Vagina (tissue), 2 donors: Measurements from ENCODE around the gene COASY. TPM values are rescaled to one million over a fixed set of nuclear protein-coding genes. Genes with fewer than 3 reads are reported as not detected.
"Not testable (repeated sequence)": the region's sequence is repeated elsewhere in the genome, so short reads cannot be mapped to it uniquely, and the experiment has no call there.

Experiments
- DNase-seq, 2 donors: peaks; one replicate each; pipeline ENCODE4 v3.0.0-alpha.2; 2017; ENCODE audit errors: extremely low spot score in 2 of 2
- H3K27ac ChIP-seq: fragments of 200-600 bp; sonication (generic); one replicate; pipeline ENCODE4 v1.5.1; 2019
- H3K27me3 ChIP-seq: fragments of 200-600 bp; sonication (generic); one replicate; pipeline ENCODE4 v1.5.1; 2019
- H3K36me3 ChIP-seq, 2 donors: fragments of 200-600 bp; sonication (generic); one replicate each; pipeline ENCODE4 v1.5.1; 2017 to 2019
- H3K4me1 ChIP-seq: fragments of 200-600 bp; sonication (generic); one replicate; pipeline ENCODE4 v1.5.1; 2019
- H3K4me3 ChIP-seq, 2 donors: fragments of 200-600 bp; sonication (generic); 1 replicate in 1 of 2; 2 replicates in 1 of 2; pipeline ENCODE4 v1.5.1; 2016 to 2019
- H3K9me3 ChIP-seq: fragments of 200-600 bp; sonication (generic); one replicate; pipeline ENCODE4 v1.5.1; 2019
- POLR2A ChIP-seq, 2 donors: fragments of 450-650 bp; IDR thresholded peaks; one replicate each; pipeline ENCODE4 v1.6.1; 2017; ENCODE audit warnings: antibody characterized with exemption in 2 of 2, mild to moderate bottlenecking in 2 of 2, moderate library complexity in 2 of 2
- POLR2AphosphoS5 ChIP-seq, 2 donors: sonication (generic); formaldehyde crosslinking; IDR thresholded peaks; one replicate each; pipeline ENCODE4 v1.9.0; 2017; ENCODE audit warnings: antibody characterized with exemption in 2 of 2, mild to moderate bottlenecking in 2 of 2, low read depth in 1 of 2; ENCODE audit not compliant: insufficient read depth in 1 of 2
- intact Hi-C: fragments of 100-400 bp; cut with DNase I; formaldehyde crosslinking; loops from one replicate; pipeline ENCODE4 v1.15.1; 2023
- total RNA-seq: library from RNA; depleted of rRNA; stranded (reverse); fragments of >200 nt; gene quantifications from one replicate; pipeline ENCODE4 v1.2.3, GENCODE V29; 2016
- TF ChIP-seq, protein P1 (sequence below), 3 experiments: fragments of 450-650 bp in 2 of 3; fragments of 200-600 bp in 1 of 3; sonication (generic) in 1 of 3; IDR thresholded peaks; one replicate each; pipeline ENCODE4 v1.5.1; 2017 to 2019; ENCODE audit warnings: antibody characterized with exemption in 3 of 3, mild to moderate bottlenecking in 2 of 3, moderate library complexity in 2 of 3

COASY gene
- total RNA-seq, 1 donor from 2014 or later, result 24.8 TPM

DNA sequence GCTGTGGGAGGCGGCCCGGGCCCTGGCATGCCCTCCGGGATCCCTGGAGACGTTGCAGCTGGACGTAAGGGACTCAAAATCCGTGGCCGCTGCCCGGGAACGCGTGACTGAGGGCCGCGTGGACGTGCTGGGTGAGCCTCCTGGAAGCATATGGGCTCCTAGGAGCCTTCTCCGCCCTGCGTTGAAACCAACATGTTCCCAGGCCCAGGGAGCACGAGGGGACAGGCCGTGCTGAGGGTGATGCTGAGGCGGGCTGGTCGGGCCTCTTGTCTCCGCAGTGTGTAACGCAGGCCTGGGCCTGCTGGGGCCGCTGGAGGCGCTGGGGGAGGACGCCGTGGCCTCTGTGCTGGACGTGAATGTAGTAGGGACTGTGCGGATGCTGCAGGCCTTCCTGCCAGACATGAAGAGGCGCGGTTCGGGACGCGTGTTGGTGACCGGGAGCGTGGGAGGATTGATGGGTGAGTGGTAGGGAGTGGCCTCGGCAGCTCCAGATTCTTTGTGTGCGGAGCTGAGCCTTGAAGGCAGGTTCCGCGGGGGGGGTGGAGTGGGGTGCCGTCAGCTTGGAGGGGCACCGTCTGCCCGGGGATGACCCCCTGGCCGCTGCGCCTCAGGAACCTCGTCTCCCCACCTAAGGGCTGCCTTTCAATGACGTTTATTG is 8.7 kb upstream of the COASY start:
- peak in 1 of 2 donors; percentile 81 for DNase-seq
- H3K4me3 ChIP-seq, result peak overlapping the region; percentile 72 to 76
- intact Hi-C loops, result no loop called here
- peaks cover 38% of the 10 kb centered on the region for H3K4me1 ChIP-seq
- H3K36me3 ChIP-seq, result no peaks in the 10 kb centered on the region
- TF ChIP-seq, protein P1, sequence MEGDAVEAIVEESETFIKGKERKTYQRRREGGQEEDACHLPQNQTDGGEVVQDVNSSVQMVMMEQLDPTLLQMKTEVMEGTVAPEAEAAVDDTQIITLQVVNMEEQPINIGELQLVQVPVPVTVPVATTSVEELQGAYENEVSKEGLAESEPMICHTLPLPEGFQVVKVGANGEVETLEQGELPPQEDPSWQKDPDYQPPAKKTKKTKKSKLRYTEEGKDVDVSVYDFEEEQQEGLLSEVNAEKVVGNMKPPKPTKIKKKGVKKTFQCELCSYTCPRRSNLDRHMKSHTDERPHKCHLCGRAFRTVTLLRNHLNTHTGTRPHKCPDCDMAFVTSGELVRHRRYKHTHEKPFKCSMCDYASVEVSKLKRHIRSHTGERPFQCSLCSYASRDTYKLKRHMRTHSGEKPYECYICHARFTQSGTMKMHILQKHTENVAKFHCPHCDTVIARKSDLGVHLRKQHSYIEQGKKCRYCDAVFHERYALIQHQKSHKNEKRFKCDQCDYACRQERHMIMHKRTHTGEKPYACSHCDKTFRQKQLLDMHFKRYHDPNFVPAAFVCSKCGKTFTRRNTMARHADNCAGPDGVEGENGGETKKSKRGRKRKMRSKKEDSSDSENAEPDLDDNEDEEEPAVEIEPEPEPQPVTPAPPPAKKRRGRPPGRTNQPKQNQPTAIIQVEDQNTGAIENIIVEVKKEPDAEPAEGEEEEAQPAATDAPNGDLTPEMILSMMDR (IDR thresholded peaks at IDR 0.05), result no peak
- H3K27me3 ChIP-seq, result no peaks in the 10 kb centered on the region
- H3K27ac ChIP-seq, result peak overlapping the region; percentile 74
- no peaks in the 10 kb centered on the region for H3K9me3 ChIP-seq

DNA sequence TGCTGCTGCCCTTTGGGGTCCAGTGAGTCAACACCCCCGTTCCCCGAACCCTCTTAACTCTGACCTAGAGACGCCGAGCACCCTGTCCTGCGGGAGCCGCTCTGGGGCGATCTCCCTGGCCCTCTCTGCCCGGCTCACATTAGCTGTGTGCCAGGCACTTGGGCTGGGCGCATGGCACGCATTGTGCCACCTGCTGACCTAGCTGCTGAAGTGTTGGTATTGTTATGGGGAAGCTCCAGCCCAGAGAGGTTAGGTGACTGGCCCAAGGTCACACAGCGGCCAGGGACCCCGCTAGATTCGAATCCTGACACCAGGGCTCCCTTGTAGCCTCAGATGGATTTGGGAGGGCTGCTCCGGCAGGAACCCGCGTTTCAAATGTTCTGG is 8.1 kb upstream of the COASY start:
- peak in 1 of 2 donors; percentile 83 for DNase-seq
- no peaks in the 10 kb centered on the region for H3K9me3 ChIP-seq
- H3K27me3 ChIP-seq, result no peaks in the 10 kb centered on the region
- peak overlapping the region; percentile 74 for H3K27ac ChIP-seq
- intact Hi-C loops, result no loop called here
- H3K36me3 ChIP-seq, result no peaks in the 10 kb centered on the region
- TF ChIP-seq, protein P1 (IDR thresholded peaks at IDR 0.05), result no peak
- TF ChIP-seq POLR2AphosphoS5 (IDR thresholded peaks at IDR 0.05; ENCODE audit: insufficient read depth in 1 of 2, low read depth in 1 of 2) (no peak), POLR2A (IDR thresholded peaks at IDR 0.05) (no peak)
- peaks cover 32% of the 10 kb centered on the region for H3K4me1 ChIP-seq
- H3K4me3 ChIP-seq, result peak overlapping the region; percentile 72 to 76

DNA sequence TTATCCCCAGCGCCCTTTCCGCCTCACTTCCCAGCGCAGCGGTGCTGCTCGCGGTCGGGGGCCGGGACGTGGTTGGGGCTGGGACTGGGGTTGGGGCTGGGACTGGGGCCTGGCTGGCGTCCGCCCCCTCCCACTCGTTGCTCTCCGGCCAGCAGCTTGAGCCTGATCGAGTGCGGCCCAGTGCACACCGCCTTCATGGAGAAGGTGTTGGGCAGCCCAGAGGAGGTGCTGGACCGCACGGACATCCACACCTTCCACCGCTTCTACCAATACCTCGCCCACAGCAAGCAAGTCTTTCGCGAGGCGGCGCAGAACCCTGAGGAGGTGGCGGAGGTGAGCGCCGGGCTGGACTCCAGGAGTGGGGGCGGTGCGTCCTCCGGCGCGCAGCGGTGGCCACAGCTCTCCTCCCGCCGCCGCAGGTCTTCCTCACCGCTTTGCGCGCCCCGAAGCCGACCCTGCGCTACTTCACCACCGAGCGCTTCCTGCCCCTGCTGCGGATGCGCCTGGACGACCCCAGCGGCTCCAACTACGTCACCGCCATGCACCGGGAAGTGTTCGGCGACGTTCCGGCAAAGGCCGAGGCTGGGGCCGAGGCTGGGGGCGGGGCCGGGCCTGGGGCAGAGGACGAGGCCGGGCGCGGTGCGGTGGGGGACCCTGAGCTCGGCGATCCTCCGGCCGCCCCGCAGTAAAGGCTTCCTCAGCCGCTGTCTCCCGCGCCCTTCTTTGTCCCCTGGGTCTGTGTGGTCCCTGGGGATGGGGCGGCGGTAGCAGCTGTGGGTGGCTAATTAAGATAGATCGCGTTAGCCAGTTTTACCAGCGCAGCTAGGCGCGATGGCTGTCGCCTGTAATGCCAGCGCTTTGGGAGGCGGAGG is 7.5 kb upstream of the COASY start:
- peaks cover 29% of the 10 kb centered on the region for H3K4me1 ChIP-seq
- TF ChIP-seq POLR2AphosphoS5 (IDR thresholded peaks at IDR 0.05; ENCODE audit: insufficient read depth in 1 of 2, low read depth in 1 of 2), result peak; percentile 64 to 94
- TF ChIP-seq POLR2A (IDR thresholded peaks at IDR 0.05), result peak in 1 of 2 donors; percentile 65
- TF ChIP-seq, protein P1 (IDR thresholded peaks at IDR 0.05), result peak in 1 of 3 experiments; percentile 16
- intact Hi-C loops, result no loop called here
- H3K36me3 ChIP-seq, result no peaks in the 10 kb centered on the region
- H3K27ac ChIP-seq, result peak overlapping the region; percentile 74
- peak overlapping the region; percentile 72 to 76 for H3K4me3 ChIP-seq
- DNase-seq, result peak in 1 of 2 donors; percentile 87
- no peaks in the 10 kb centered on the region for H3K9me3 ChIP-seq
- H3K27me3 ChIP-seq, result no peaks in the 10 kb centered on the region

DNA sequence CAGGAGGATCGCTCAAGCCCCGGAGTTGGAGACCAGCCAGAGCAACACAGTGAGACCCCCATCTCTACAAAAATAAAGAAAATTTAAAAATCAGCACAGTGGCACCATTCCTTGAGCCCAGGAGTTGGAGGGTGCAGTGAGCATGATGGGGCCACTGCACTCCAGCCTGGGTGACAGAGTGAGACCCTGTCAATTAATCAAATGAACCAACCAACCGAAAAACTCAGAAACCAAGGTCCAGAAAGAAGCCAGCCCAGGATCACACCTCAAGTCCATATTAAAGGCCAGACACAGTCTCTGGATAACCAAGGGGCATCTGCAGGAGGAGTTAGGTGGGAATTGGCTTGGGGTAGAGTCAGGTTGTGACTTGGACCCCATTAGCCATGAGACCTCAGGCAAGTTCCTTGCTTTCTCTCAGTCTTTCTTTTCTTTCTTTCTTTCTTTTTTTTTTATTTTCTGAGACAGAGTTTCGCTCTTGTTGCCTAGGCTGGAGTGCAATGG is 6.8 kb upstream of the COASY start:
- H3K27ac ChIP-seq, result peak overlapping the region; percentile 74
- peak overlapping the region; percentile 72 to 76 for H3K4me3 ChIP-seq
- H3K27me3 ChIP-seq, result no peaks in the 10 kb centered on the region
- peaks cover 29% of the 10 kb centered on the region for H3K4me1 ChIP-seq
- H3K36me3 ChIP-seq, result no peaks in the 10 kb centered on the region
- intact Hi-C loops, result no loop called here
- H3K9me3 ChIP-seq, result no peaks in the 10 kb centered on the region
- TF ChIP-seq POLR2AphosphoS5 (IDR thresholded peaks at IDR 0.05; ENCODE audit: insufficient read depth in 1 of 2, low read depth in 1 of 2) (no peak), POLR2A (IDR thresholded peaks at IDR 0.05) (no peak)
- TF ChIP-seq, protein P1 (IDR thresholded peaks at IDR 0.05), result no peak
- DNase-seq, result peak in 1 of 2 donors; percentile 80

DNA sequence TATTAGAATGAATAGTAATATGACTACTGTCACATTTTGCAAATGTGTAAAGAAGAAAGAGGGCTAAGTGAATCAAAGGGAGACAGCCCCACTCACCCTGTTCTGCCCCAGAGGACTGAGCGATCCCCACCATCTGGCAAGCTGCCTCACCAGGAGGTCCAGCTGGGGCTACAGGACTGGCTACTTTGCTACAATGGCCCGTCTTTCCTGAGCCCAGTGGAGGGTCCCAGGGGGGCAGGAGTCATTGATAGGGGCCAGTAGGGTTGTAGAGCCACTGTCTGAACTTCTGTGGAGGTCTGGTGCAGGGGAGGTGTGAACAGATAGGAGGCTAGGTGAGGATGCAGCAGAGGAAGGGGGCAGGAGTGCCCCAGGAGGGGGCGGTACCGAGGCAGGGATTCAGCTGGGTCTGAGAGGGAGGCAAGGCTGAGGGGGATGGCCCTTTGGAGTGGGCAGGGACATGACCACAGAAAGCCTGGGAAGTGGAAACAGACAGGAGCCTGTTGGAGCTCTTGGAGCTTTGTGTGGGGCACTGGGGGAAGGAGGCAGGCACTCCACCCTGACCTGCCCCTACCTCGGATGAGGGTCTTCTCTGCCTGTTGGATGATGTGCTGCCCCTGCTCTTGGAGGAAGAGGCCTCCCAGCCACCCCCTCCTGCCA is 5.9 kb upstream of the COASY start:
- intact Hi-C loops, H3K36me3 ChIP-seq, H3K4me3 ChIP-seq, H3K9me3 ChIP-seq, H3K27me3 ChIP-seq, DNase-seq, H3K27ac ChIP-seq: not testable (repeated sequence)
- peaks cover 29% of the 10 kb centered on the region for H3K4me1 ChIP-seq
